ENCODE results near the gene AKTIP. TPM values are rescaled to one million over a fixed set of nuclear protein-coding genes. Genes with fewer than 3 reads are reported as not detected.

Gene AKTIP
- 55.4 TPM for total RNA-seq

GRCh38 chr16:53502331-53503269 lies at the start of gene AKTIP:
AKTIP (minus strand) TSS chr16:53503209; CDS start chr16:53500259, 2,950 bp downstream.

Small RNA genes lying within 50 kb of the gene (small RNA-seq; reads per million reads assigned to genes)
- not detected for gene RNU6-1153P

Other genes with a start within 250 kb of the AKTIP start
- gene RBL2, start 68.7 kb downstream of the AKTIP start, total RNA-seq, result 81.2 TPM
- gene RPGRIP1L, start 200.7 kb upstream of the AKTIP start, total RNA-seq, result 35.5 TPM
- 171 TPM for gene FTO, start 200.9 kb upstream of the AKTIP start, total RNA-seq